Ishikawa (cell line): ENCODE measurements around the gene HIVEP2.

ENCODE experiments used
- CEBPB ChIP-seq: IDR thresholded peaks from 2 replicates; pipeline ENCODE4 v1.6.1; 2012
- CREB1 ChIP-seq: IDR thresholded peaks from 2 replicates; pipeline ENCODE4 v1.6.1; 2012; ENCODE audit warnings: low read depth
- EGR1 ChIP-seq: IDR thresholded peaks from 2 replicates; pipeline ENCODE4 v1.6.1; 2012
- EP300 ChIP-seq: IDR thresholded peaks from 2 replicates; pipeline ENCODE4 v1.6.1; 2012; ENCODE audit warnings: borderline replicate concordance
- FOXM1 ChIP-seq: IDR thresholded peaks from 2 replicates; pipeline ENCODE4 v1.6.1; 2012; ENCODE audit warnings: low read depth, borderline replicate concordance
- NFIC ChIP-seq: IDR thresholded peaks from 2 replicates; pipeline ENCODE4 v1.6.1; 2012
- RAD21 ChIP-seq: IDR thresholded peaks from 2 replicates; pipeline ENCODE4 v1.6.1; 2012; ENCODE audit warnings: low read depth
- TAF1 ChIP-seq: IDR thresholded peaks from 2 replicates; pipeline ENCODE4 v1.6.1; 2012; ENCODE audit warnings: low read depth, mild to moderate bottlenecking
- TCF12 ChIP-seq: IDR thresholded peaks from 2 replicates; pipeline ENCODE4 v1.6.1; 2012; ENCODE audit warnings: low read depth
- TEAD4 ChIP-seq: IDR thresholded peaks from 2 replicates; pipeline ENCODE4 v1.6.1; 2012
- YY1 ChIP-seq: IDR thresholded peaks from 2 replicates; pipeline ENCODE4 v1.6.1; 2012; ENCODE audit warnings: low read depth
- ZBTB7A ChIP-seq: IDR thresholded peaks from 2 replicates; pipeline ENCODE4 v1.6.1; 2012; ENCODE audit warnings: low read depth
- TF ChIP-seq, protein P1 (sequence below): IDR thresholded peaks from 2 replicates; pipeline ENCODE4 v1.6.1; 2012
- TF ChIP-seq, protein P2 (sequence below): IDR thresholded peaks from 2 replicates; pipeline ENCODE4 v1.6.1; 2012
- TF ChIP-seq, protein P3 (sequence below): IDR thresholded peaks from 2 replicates; pipeline ENCODE4 v1.6.1; 2012; ENCODE audit warnings: low read depth, mild to moderate bottlenecking

Gene HIVEP2

DNA sequence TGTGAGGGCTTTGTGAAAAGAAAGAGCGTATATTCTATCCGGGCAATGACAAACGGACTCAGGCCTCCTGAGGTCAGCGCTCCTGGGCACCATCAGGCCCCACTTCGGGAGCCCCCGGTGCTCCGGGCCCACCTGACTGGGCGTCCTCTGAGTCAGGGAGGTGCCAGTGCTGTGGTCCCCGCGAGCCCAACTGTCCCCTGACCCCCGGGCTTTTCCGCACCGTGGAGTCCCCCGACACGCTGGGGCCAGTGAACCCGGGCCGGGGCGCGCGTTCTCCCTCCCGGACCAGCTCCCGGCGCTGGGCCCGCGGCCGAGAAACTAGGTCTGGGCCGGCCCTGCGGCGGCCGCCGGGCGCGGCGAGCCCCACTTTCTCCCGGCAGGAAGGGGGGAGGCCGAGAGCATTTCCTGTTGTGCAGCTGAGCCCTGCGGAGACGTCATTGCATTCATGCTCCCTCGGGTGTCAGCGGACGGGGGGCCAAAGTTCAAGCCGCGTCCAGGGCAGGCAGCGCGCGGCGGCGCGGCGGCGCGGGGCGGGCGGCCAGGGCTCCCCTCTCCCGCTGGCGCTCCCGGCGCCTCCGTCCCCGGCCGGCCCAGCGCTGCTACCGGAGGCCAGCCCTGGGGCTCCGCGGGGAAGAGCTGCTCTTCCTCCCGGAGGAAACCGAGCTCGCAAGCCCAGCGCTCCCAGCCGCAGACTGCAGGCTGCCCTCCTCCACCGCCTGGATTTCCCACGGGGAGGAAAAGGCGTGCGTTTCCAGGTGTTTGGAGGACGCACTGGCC, 18.3 kb downstream of the HIVEP2 start:
- TF ChIP-seq FOXM1 (no peak), CEBPB (no peak), TAF1 (peak; percentile 29; the same call in 1 of the 2 replicates), ZBTB7A (peak; percentile 63; the same call in 1 of the 2 replicates), TCF12 (no peak)
- TF ChIP-seq, protein P1, sequence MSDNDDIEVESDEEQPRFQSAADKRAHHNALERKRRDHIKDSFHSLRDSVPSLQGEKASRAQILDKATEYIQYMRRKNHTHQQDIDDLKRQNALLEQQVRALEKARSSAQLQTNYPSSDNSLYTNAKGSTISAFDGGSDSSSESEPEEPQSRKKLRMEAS, result 0 out of 2 replicates have a peak, but pooled peaks have one; percentile 44

DNA sequence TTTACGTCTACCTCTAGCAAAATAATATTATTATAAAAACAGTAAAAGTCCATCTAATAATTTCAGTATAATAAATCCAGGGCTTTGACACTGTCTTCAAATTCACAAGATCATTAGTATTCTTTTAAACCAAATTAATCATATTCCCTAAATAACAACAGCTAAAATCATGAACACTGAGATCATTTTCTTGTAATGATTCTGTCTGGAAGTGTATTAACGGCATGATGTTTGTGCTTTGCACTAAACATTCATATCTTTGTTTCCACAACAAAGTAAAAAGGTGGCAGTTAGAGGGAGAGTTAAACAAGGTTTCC, 18.8 kb downstream of the HIVEP2 start:
- TF ChIP-seq ZBTB7A, result no peak
- TF ChIP-seq, protein P1, result no peak
- TF ChIP-seq, protein P2, sequence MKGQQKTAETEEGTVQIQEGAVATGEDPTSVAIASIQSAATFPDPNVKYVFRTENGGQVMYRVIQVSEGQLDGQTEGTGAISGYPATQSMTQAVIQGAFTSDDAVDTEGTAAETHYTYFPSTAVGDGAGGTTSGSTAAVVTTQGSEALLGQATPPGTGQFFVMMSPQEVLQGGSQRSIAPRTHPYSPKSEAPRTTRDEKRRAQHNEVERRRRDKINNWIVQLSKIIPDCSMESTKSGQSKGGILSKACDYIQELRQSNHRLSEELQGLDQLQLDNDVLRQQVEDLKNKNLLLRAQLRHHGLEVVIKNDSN, result no peak
- TF ChIP-seq TAF1, result no peak
- TF ChIP-seq NFIC, result no peak
- no peak for TF ChIP-seq RAD21
- no peak for TF ChIP-seq EP300
- TF ChIP-seq CEBPB, result no peak
- no peak for TF ChIP-seq EGR1
- TF ChIP-seq TCF12, result no peak
- TF ChIP-seq YY1, result no peak
- no peak for TF ChIP-seq CREB1
- no peak for TF ChIP-seq TEAD4
- TF ChIP-seq, protein P3, sequence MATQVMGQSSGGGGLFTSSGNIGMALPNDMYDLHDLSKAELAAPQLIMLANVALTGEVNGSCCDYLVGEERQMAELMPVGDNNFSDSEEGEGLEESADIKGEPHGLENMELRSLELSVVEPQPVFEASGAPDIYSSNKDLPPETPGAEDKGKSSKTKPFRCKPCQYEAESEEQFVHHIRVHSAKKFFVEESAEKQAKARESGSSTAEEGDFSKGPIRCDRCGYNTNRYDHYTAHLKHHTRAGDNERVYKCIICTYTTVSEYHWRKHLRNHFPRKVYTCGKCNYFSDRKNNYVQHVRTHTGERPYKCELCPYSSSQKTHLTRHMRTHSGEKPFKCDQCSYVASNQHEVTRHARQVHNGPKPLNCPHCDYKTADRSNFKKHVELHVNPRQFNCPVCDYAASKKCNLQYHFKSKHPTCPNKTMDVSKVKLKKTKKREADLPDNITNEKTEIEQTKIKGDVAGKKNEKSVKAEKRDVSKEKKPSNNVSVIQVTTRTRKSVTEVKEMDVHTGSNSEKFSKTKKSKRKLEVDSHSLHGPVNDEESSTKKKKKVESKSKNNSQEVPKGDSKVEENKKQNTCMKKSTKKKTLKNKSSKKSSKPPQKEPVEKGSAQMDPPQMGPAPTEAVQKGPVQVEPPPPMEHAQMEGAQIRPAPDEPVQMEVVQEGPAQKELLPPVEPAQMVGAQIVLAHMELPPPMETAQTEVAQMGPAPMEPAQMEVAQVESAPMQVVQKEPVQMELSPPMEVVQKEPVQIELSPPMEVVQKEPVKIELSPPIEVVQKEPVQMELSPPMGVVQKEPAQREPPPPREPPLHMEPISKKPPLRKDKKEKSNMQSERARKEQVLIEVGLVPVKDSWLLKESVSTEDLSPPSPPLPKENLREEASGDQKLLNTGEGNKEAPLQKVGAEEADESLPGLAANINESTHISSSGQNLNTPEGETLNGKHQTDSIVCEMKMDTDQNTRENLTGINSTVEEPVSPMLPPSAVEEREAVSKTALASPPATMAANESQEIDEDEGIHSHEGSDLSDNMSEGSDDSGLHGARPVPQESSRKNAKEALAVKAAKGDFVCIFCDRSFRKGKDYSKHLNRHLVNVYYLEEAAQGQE, result no peak
- no peak for TF ChIP-seq FOXM1

DNA sequence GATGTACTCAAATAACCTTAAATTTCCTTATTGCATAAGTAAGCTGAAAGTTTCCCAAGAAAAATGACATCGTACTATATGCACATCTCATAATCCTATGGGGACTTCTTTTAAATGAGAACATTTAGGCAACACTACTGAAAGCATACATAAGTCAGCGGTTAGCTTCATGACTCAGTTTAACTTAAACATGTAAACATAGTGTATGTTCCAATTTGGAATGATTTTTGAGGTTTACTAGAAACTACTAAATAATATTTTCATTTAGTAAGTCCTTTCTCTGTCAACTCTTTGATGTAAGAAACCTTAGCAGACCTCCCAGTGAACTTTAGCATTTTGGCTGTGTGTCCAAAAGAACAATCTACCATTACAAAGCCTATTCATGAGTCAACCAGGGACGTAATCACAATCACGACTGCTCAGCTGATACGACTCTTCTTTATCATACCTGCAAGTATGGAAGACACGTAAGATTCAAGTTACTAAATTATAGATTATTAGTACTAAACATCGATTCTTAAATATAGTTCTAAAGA, 19.3 kb downstream of the HIVEP2 start:
- TF ChIP-seq, protein P1, result no peak
- TF ChIP-seq, protein P2, result no peak
- no peak for TF ChIP-seq EGR1

DNA sequence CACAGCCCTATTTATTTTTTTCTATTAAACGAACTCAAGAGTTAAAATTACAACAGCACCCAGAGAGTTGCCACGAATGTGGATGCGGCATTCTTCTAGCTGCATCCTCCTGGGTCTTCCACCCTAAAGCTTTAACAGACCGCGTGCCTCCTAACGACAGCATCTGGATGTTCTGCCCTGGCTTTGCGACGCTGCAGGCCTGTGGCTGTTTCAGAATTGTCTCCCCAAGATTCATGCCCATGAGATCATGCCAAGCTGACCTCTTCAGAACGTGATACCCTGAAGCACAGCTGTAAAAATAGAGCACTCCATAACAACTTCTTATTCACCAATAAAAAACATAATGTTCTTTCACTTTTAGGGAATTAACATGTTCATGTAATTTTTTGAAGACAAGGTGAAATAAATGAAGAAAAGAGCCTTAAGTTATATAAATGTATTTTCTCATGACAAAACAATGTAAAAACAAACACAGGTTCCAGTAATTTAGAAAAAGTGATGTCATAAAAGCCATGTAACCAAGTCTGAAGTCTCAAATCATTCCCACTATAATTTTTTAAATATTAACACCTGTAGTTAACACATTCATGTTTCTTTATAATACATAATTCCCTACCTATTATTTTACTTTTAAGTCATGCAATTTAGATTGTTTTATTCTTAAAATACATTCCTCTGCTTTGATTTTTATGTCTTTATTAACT, 26.5 kb downstream of the HIVEP2 start:
- TF ChIP-seq FOXM1 (no peak), CEBPB (no peak), CREB1 (no peak), YY1 (no peak), NFIC (no peak), ZBTB7A (no peak), TAF1 (no peak), TEAD4 (no peak), TCF12 (no peak), RAD21 (no peak), EP300 (no peak), EGR1 (no peak)
- TF ChIP-seq, protein P3, result no peak
- TF ChIP-seq, protein P1, result no peak
- TF ChIP-seq, protein P2, result no peak

DNA sequence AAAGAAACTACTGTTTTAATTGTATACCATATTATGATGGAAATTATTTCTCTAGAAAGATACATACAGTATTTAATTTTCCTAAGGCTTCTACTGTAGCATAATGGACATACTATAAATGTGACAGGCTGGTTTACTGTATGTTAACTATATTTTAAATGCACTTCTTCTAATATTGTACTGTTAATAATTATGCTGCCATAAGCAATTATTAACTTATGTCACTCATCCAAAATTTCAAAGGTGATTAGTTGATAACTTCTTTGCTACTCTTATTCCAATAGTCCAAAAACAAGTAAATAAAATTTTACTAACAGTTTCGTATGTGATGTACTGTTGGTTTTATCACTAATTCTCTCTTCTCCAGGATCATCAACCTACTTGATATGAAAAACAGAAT, 28.1 kb downstream of the HIVEP2 start:
- no peak for TF ChIP-seq RAD21
- TF ChIP-seq CEBPB, result no peak
- TF ChIP-seq EP300, result no peak
- TF ChIP-seq NFIC, result no peak
- TF ChIP-seq, protein P1, result no peak
- TF ChIP-seq TAF1, result no peak
